Hepatocyte (in vitro differentiated cells): Measurements from ENCODE around the gene SWSAP1.

Source experiments
- CTCF ChIP-seq: fragments of 200-600 bp; sonication (generic); IDR thresholded peaks from 2 replicates; pipeline ENCODE4 v1.5.1; 2016; ENCODE audit warnings: antibody characterized with exemption, mild to moderate bottlenecking; ENCODE audit not compliant: poor library complexity
- EZH2 ChIP-seq: fragments of 200-600 bp; sonication (generic); IDR thresholded peaks from 2 replicates; pipeline ENCODE4 v1.6.1; 2016; ENCODE audit warnings: antibody characterized with exemption, mild to moderate bottlenecking, borderline replicate concordance

- TF ChIP-seq CTCF (no peak), EZH2 (no peak)
Measured at GRCh38 chr19:11373166-11373884, 1.1 kb upstream of the SWSAP1 start.
